Measurements from ENCODE around the gene SLC2A4. TPM values are rescaled to one million over a fixed set of nuclear protein-coding genes. Genes with fewer than 3 reads are reported as not detected.

Gene SLC2A4
- polyA plus RNA-seq, 2 of the 4 experiments (the other 2 are of a cell fraction), result 0.16 to 0.17 TPM

- WGBS (ENCODE audit: missing lambda C conversion rate), result 96% methylated on average over 22 of the region's 22 CpGs
- no peak overlapping the region for H3K4me3 ChIP-seq
- TF ChIP-seq CHD2 (IDR thresholded peaks at IDR 0.05; ENCODE audit: low read length, partially characterized antibody) (no peak), CHD4 (IDR thresholded peaks at IDR 0.05; ENCODE audit: borderline replicate concordance) (no peak), RFX5 (IDR thresholded peaks at IDR 0.05) (no peak)
- no peak overlapping the region for H3K27ac ChIP-seq
- H3K4me1 ChIP-seq, result peaks cover 1% of the 10 kb centered on the region; the same call in 1 of the 3 replicates
- ChIA-PET POLR2A (interaction anchor here (1.3 kb wide), 1 partner anchor 10 kb away, joined by 5 read pairs; no protein-coding TSS in a partner anchor), CTCF (interaction anchor here (0.5 to 23.9 kb wide), 11 partner anchors 9 to 238 kb away, joined by 3 to 433 read pairs (median 5); partner anchors contain the start of genes ACAP1 and TMEM95)
- no peak overlapping the region for H3K4me2 ChIP-seq
- no peak for DNase-seq (ENCODE audit: low read depth in 1 of 2, low spot score in 1 of 2)
- FAIRE-seq, result no peak
- no peak for ATAC-seq
- H3K9me3 ChIP-seq, result no peaks in the 10 kb centered on the region
Observed at GRCh38 chr17:7322520-7323194, 41.1 kb downstream of the SLC2A4 start.

- ChIA-PET CTCF (interaction anchor here (0.7 to 23.9 kb wide), 18 partner anchors 9 to 279 kb away, joined by 3 to 433 read pairs (median 4); partner anchors contain the start of genes ACAP1, GPS2 and SLC16A11), POLR2A (no interaction called here)
- FAIRE-seq, result no peak
Observed at GRCh38 chr17:7323731-7324437, 42.4 kb downstream of the SLC2A4 start.

GRCh38 chr17:7324438-7324779, 42.9 kb downstream of the SLC2A4 start:
- DNase-seq (ENCODE audit: low read depth in 1 of 2, low spot score in 1 of 2) (no peak), FAIRE-seq (no peak), ATAC-seq (no peak)
- 68% methylated on average over 3 of the region's 3 CpGs for WGBS (ENCODE audit: missing lambda C conversion rate)
- Histone ChIP-seq H3K4me3 (no peak overlapping the region), H3K4me1 (peaks cover 10% of the 10 kb centered on the region; the same call in 2 of the 3 replicates), H3K4me2 (no peak overlapping the region), H3K9me3 (no peaks in the 10 kb centered on the region), H3K27ac (no peak overlapping the region)
- TF ChIP-seq ATOH8 (CRISPR knock-in tag; IDR thresholded peaks at IDR 0.05; ENCODE audit: low read depth), result no peak
- TF ChIP-seq RNF2 (IDR thresholded peaks at IDR 0.05; ENCODE audit: borderline replicate concordance, low read depth), result no peak
- no peak for TF ChIP-seq MAZ (IDR thresholded peaks at IDR 0.05; ENCODE audit: borderline replicate concordance, low read depth, low read length)
- no peak for TF ChIP-seq MYC (IDR thresholded peaks at IDR 0.05; ENCODE audit: borderline replicate concordance, low read length)
- TF ChIP-seq CTCF (IDR thresholded peaks at IDR 0.05), result peak; percentile 36; the same call in 2 of the 3 replicates
- no peak for TF ChIP-seq HOXB5 (CRISPR knock-in tag; IDR thresholded peaks at IDR 0.05)
- no peak for TF ChIP-seq ZC3H11A (IDR thresholded peaks at IDR 0.05)
- TF ChIP-seq ZNF302 (CRISPR knock-in tag; IDR thresholded peaks at IDR 0.05), result no peak
- CTCF ChIA-PET, result interaction anchor here (0.6 to 23.9 kb wide), 15 partner anchors 9 to 280 kb away, joined by 3 to 433 read pairs (median 3); partner anchors contain the start of genes ACAP1, GPS2 and SLC16A11
- POLR2A ChIA-PET, result no interaction called here

More at GRCh38 chr17:7323731-7324437, 42.4 kb downstream of the SLC2A4 start:
- Histone ChIP-seq H3K4me2 (no peak overlapping the region), H3K9me3 (no peaks in the 10 kb centered on the region), H3K4me1 (peaks cover 10% of the 10 kb centered on the region; the same call in 2 of the 3 replicates), H3K4me3 (no peak overlapping the region), H3K27ac (no peak overlapping the region)
- TF ChIP-seq RAD21 (conservative IDR thresholded peaks at IDR 0.05 in 1 of 2, IDR thresholded peaks at IDR 0.05 in 1 of 2) (peak; percentile 44 to 58; a peak in 3 of 5 replicates), CTCF (IDR thresholded peaks at IDR 0.05) (peak; percentile 78), EHMT2 (IDR thresholded peaks at IDR 0.05; ENCODE audit: low read depth) (no peak), HOXA7 (CRISPR knock-in tag; IDR thresholded peaks at IDR 0.05) (no peak), USF2 (IDR thresholded peaks at IDR 0.05) (no peak), SMC3 (IDR thresholded peaks at IDR 0.05) (peak; percentile 66), MYC (IDR thresholded peaks at IDR 0.05; ENCODE audit: borderline replicate concordance, low read length) (no peak), RARB (CRISPR knock-in tag; IDR thresholded peaks at IDR 0.05) (no peak)
- ATAC-seq, result peak; percentile 40 to 82; a peak in 5 of 6 replicates
- peak; percentile 53 to 83 for DNase-seq (ENCODE audit: low read depth in 1 of 2, low spot score in 1 of 2)
- 64% methylated on average over 33 of the region's 39 CpGs for WGBS (ENCODE audit: missing lambda C conversion rate)
